GM19239 (cell line): ENCODE data around the gene C22orf39.
A peak's percentile ranks its signal among the peaks of the same experiment; 100 is the strongest.

Experiments used
- DNase-seq: peaks from one replicate; pipeline ENCODE4 v3.0.0; 2011; ENCODE audit warnings: low spot score; ENCODE audit not compliant: insufficient read length
- FAIRE-seq: peaks from 2 replicates; lab custom pipeline; 2011; peaks lifted over from hg19 to GRCh38; lab: Jason Lieb, UNC

C22orf39 gene

GRCh38 chr22:19434829-19435580 is 12.5 kb downstream of the C22orf39 start:
- no peak for FAIRE-seq
- no peak for DNase-seq

DNA sequence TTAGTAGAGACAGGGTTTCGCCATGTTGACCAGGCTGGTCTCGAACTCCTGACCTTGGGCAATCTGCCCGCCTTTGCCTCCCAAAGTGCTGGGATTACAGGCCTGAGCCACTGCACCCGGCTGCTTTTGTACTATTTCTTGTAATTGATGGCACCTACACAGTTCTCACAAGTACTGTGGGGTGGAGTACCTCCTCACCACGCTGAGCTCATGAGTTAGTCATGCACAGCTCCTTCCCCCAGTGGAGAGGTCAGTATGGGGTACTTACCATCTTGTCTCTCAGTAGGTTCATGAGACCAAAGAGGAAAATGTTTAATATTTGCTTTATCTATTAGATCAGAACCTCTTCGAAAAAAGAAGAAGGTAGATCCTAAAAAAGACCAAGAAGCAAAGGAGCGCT is 13.1 kb downstream of the C22orf39 start:
- no peak for FAIRE-seq
- DNase-seq: no peak

DNA sequence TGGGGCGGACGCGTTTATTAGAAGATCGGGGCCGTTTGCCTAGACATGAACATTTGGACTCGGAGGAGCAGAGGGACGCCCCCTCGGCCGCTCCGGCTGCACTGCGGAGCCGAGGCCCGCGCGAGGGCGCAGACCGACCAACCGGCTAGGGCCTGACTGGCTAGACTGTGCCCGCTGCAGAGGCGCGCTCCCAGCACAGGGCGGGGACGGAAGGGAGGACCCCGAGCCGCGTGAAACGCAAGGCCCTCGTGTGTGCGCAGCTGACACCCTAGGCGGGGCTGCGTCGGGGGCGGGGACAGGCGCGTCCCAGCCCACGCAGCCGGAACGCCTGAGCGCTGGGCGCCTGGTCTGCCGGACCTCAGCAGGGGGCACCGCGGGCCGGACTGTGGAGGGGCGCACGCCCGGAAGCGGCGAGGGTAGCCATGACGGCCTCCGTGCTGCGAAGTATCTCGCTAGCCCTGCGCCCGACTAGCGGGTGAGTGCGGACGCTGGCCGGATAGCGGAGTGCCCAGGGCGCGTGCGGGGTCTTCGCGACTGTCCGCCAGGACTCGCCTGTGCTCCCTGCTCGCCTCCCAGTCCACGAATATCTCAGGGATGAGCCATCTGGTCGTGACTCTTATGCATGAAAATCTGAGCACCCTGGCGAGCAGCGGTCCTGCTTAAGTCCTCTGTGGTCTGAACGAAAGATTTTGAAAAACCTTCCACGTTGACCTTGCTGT is 15.2 kb downstream of the C22orf39 start, which contains the start of gene MRPL40:
Gene MRPL40, plus strand, starts transcription at position 413 of the 719 bp plus-strand sequence. Its CDS starts 10 bp downstream, at position 423.
- FAIRE-seq (peak; percentile 92), DNase-seq (peak; percentile 92)

GRCh38 chr22:19431649-19432132 is 15.8 kb downstream of the C22orf39 start, which contains the start of gene HIRA:
TSS of gene HIRA (minus strand) at chr22:19431733. CDS start at chr22:19431476, 257 bp downstream.
- FAIRE-seq (no peak), DNase-seq (peak; percentile 75)

DNA sequence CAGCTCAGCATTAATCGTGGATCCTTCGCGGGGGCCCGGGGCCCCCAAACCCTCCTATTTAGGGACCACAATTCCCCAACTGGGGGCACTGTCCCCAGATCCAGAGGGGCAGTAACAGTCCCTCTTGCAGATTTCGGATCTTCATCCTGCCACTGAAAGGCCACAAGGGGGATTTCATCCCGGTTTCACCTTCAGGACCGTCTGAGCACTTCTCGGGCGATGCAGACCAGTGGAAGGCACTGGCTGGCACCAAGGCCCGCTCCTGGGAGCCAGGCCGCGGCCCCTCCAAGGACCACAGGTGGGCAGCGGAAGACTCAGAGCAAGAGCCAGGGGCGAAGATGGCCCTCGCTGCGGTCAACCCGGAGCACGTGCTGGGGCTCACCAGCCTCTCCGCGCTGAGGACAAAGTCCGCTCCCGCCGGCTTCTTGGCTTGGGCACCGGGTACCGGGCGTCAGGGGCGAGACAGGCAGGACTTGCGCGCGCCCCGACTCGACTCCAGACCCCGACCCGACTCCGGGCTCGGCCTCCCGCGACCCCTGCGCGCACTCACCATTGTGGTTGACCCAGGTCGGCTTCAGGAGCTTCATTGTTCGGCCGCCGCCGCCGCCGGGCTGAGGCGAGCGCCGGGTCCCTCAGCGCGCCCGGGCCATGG is 16.5 kb downstream of the C22orf39 start:
- no peak for DNase-seq
- FAIRE-seq: no peak

DNA sequence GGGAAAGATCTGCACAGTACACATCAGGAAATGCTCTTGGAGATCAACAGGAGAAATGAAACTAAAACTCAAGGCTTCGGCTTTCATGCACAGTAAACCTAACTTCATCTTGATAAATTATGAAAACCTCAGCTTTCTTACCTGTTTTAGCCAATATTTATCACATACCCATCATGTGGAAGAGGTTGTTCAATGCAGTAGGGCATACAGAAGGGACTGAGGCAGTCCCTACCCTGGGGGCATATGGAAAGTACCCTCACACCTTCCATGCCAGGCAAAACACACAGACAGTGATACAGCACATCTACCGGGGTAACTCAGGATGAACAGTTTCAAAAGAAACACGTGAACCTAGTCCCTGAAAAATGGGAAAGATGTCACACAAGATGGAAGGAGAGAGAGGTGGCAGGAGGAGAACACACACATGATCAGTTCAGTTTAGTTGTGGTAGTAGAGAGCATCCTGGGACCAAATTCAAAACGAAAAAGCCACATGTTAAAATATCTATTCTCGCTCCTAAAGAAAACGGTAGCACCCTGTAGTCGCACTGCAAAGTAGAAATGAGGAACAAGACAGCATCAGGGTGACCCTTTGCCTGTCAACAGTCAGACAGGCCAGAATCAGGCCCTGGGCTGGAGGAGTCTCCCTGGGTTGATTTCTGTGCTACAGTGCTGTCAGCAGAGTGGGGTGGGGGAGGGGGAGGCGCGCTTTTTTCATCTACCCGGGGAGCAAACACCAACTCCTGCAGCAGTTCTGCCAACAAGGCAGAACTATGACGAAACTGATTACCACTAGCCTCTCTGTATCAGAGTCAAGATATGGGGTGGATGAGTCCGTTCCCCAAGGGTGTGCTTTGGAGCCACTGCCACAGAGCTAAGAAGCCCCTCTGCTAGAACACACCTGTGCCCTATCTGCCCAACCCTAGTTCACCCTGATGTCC is 17.3 kb downstream of the C22orf39 start:
- peak; percentile 15 for DNase-seq
- peak; percentile 14 for FAIRE-seq

GRCh38 chr22:19424186-19424500 is 23.4 kb downstream of the C22orf39 start:
- DNase-seq: no peak
- no peak for FAIRE-seq

- DNase-seq (no peak), FAIRE-seq (no peak)
These were observed 24.8 kb downstream of the C22orf39 start for GRCh38 chr22:19422440-19423301.

GRCh38 chr22:19420321-19420720 is 27.2 kb downstream of the C22orf39 start:
- DNase-seq: no peak
- FAIRE-seq: no peak

GRCh38 chr22:19419464-19420178 is 27.9 kb downstream of the C22orf39 start:
- FAIRE-seq (peak; percentile 80), DNase-seq (peak; percentile 28)

DNA sequence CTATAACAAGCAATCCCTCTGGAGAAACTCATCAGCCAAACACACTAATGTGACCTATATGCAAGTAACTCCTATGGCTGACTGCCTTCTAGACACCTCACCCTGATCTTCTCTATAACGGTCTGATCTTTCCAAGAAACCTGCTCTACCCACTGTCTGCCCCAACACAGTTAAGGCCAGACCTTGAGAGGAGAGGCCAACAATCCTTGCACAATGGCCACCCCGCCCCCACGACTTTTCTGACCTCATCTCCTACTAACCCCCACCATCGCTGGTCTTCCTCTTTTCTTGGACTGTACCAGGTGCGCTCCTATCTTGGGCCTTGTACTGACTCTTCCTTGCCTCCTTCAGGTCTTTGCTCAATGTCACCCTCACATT is 28.4 kb downstream of the C22orf39 start:
- FAIRE-seq (no peak), DNase-seq (no peak)

- DNase-seq: no peak
- no peak for FAIRE-seq
These were observed 34.6 kb downstream of the C22orf39 start for GRCh38 chr22:19412923-19413322.

GRCh38 chr22:19412478-19412877 is 35.0 kb downstream of the C22orf39 start:
- no peak for FAIRE-seq

GRCh38 chr22:19411690-19412045 is 35.8 kb downstream of the C22orf39 start:
- FAIRE-seq: no peak
- DNase-seq: no peak

More at GRCh38 chr22:19412478-19412877, 35.0 kb downstream of the C22orf39 start:
- DNase-seq: no peak

- no peak for DNase-seq
- no peak for FAIRE-seq
These were observed 36.4 kb downstream of the C22orf39 start for GRCh38 chr22:19410941-19411689.

DNA sequence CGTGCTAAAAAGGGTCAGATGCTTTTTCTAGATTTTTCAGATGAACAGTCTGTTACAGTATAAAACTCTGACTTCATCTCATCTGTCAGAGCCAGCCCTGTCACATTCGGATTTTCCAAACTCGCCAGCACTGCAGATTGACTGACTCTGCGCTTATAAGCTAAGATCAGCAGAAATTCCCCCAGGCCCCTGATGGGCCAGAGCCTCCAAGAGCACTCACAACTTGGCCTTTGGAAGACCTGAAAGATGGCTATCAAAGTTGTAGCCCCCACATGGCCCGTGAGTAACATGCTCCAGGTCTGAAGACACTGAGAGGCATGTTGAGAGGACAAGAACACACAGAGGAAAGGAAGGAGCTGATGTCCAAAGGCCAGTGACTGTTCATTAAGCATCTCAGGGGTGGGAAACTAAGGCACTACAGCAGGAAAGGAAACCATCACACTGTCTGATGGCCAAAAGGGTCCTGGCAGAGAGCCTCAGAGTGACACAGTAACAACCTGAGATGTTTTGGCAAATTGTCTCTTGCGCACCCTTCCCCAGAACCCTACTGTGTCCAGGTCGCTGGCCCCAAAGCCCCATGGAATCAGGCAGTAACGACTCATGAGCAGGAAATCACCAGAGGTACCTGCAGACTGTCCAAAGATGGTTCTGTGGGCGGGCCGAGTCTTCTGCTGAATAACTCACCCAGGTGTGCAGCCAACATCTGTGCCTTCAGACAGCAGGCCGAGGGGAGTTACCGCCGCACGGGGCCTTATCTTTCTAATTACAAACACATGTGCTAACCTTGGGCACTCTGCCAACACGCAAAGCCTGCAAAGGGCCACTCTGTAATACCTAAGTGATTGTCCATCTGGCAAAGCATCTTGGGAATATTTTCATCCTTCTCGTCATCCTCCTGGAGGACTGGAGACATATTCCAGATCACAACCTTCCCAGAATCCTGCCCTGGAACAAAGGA is 39.6 kb downstream of the C22orf39 start:
- DNase-seq (no peak), FAIRE-seq (no peak)

DNA sequence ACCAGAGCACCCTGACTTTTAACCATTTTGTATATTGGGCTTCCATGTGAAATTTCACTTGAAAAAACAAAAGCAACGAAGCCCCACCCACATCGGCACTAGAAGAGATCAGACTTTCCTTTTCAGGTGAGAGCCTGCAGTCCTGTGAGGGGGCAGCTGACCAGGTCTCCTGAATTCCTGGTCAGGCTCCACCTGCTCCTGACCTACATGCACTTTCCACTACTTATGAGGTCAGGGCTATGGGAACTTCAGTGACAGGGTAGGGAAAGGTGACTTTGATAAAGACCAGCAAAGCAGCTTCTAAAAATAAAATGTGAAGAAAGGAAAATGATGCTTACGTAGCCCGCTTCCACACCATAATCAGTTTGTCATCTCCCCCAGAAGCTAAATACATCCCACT is 40.7 kb downstream of the C22orf39 start:
- DNase-seq (no peak), FAIRE-seq (no peak)
